Colonic mucosa (tissue), 4 donors: ENCODE measurements around the gene SLC6A6. TPM values are rescaled to one million over a fixed set of nuclear protein-coding genes. Genes with fewer than 3 reads are reported as not detected.

Source experiments
- DNase-seq: peaks from one replicate; pipeline ENCODE4 v3.0.0-alpha.2; 2020
- H3K27ac ChIP-seq: fragments of 200-600 bp; one replicate; pipeline ENCODE4 v1.8.0; 2021
- H3K27me3 ChIP-seq: fragments of 200-600 bp; one replicate; pipeline ENCODE4 v1.8.0; 2021
- H3K36me3 ChIP-seq: fragments of 200-600 bp; one replicate; pipeline ENCODE4 v1.8.0; 2021
- H3K4me1 ChIP-seq: fragments of 200-600 bp; one replicate; pipeline ENCODE4 v1.8.0; 2021; ENCODE audit warnings: mild to moderate bottlenecking
- H3K4me3 ChIP-seq: fragments of 200-600 bp; one replicate; pipeline ENCODE4 v1.8.0; 2021
- H3K9ac ChIP-seq, 2 donors: one replicate each; pipeline ENCODE4 v1.7.0; 2013; ENCODE audit warnings: control low read depth in 2 of 2, low read depth in 2 of 2, low read length in 2 of 2
- H3K9me3 ChIP-seq: fragments of 200-600 bp; one replicate; pipeline ENCODE4 v1.8.0; 2021
- intact Hi-C: fragments of 100-400 bp; cut with DNase I; formaldehyde crosslinking; loops from one replicate; pipeline ENCODE4 v1.14.1; 2022
- total RNA-seq, 2 donors: library from RNA; stranded (reverse); fragmentation: NEBNext Ultra II Directional in 1 of 2; extraction: Animal tissue kit (Norgen Biotek cat#: 25700) in 1 of 2; gene quantifications; one replicate each; pipeline ENCODE4 v1.2.1, GENCODE V29; 2021
- TF ChIP-seq, protein P1 (sequence below): fragments of 200-600 bp; IDR thresholded peaks from one replicate; pipeline ENCODE4 v1.8.0; 2022; ENCODE audit warnings: antibody characterized with exemption, mild to moderate bottlenecking
- donor health status: healthy.
- donor health status: DM: no; HTN: no; CAD: no.
- donor health status: DM: no; HTN: no; CAD: no.

SLC6A6 gene
- total RNA-seq, 2 donors from 2014 or later, result 7.2 to 13.0 TPM

DNA sequence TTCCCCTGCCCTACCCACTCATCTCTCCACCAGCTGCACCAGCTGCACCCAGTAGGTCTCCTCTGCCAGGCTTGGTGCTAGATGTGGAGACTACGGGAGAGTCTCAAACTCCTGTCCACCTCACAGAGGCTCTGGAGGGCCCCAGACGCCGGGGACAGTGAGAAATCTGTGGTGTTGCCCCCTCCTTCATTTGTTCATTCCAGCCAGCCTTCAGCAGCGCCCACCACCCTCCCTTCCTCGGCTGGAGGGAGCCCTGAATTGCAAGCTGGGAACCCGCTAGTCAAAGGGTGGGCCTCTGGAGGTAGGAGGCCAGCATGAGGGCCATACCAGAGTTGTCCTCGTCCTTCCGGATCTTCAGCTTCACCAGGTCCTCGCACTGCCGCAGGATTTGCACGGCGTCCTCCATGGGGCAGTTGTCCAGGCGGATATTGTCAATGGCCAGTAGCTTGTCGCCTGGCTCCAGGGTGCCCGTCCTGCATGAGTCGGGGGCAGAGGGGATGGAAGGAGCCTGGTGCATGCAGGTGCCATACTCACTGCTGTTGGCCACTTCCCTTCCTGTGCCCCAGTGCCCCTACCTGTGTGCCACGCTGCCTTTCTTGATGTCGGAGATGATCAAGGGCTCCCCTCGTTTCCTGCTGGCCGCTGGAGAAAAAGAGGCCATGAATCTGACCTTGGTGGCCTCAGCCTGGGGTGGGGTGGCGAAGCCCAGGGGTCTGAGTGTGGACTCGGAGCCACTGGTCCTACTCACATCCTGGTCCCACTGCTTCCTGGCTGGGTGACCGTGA, 108.6 kb downstream of the SLC6A6 start:
- no peak for DNase-seq

DNA sequence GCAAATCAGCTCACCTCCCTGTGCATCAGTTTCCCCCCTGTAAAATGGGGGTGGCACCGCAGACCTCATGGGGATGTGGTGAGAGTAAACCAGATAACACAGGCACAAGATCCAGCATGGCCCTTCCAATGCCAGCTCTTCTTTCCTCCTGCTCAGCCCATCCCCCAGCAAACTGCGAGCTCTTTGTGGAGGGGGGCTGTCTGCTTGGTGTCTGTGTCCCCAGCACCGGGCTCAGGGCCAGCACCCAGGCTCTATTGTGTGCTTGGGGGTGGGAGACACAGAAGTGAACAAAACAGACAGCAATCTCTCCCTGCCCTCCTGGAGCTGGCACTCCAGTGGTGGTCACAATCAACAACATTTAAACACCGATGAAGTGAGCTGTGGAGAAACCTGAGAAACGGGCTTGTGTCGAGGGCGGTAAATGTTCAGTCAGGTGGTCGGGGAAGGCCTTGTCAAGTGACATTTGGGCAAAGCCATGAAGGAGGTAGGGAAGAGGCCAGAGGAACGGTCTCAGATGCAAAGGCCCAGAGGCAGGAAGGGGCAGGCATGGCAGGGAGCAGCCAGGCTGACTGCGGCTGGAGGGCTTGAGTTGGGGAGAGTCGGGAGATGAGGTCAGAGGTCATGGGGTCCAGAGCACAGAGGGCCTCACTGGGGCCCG, 109.3 kb downstream of the SLC6A6 start:
- Histone ChIP-seq H3K36me3 (no peaks in the 10 kb centered on the region), H3K4me3 (no peak overlapping the region), H3K27me3 (no peaks in the 10 kb centered on the region), H3K9me3 (no peaks in the 10 kb centered on the region), H3K9ac (no peak overlapping the region), H3K27ac (no peak overlapping the region), H3K4me1 (no peaks in the 10 kb centered on the region)
- intact Hi-C loops, result loop anchor here (10.0 kb wide), 1 partner anchor 273 kb away; no protein-coding TSS in a partner anchor
- DNase-seq, result no peak
- TF ChIP-seq, protein P1, sequence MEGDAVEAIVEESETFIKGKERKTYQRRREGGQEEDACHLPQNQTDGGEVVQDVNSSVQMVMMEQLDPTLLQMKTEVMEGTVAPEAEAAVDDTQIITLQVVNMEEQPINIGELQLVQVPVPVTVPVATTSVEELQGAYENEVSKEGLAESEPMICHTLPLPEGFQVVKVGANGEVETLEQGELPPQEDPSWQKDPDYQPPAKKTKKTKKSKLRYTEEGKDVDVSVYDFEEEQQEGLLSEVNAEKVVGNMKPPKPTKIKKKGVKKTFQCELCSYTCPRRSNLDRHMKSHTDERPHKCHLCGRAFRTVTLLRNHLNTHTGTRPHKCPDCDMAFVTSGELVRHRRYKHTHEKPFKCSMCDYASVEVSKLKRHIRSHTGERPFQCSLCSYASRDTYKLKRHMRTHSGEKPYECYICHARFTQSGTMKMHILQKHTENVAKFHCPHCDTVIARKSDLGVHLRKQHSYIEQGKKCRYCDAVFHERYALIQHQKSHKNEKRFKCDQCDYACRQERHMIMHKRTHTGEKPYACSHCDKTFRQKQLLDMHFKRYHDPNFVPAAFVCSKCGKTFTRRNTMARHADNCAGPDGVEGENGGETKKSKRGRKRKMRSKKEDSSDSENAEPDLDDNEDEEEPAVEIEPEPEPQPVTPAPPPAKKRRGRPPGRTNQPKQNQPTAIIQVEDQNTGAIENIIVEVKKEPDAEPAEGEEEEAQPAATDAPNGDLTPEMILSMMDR, result no peak

More for the DNA sequence above, 108.6 kb downstream of the SLC6A6 start:
- H3K27ac ChIP-seq, result no peak overlapping the region
- no peak overlapping the region for H3K9ac ChIP-seq
- TF ChIP-seq, protein P1, result no peak
- intact Hi-C loops, result loop anchor here (10.0 kb wide), 1 partner anchor 274 kb away; no protein-coding TSS in a partner anchor
- H3K36me3 ChIP-seq, result no peaks in the 10 kb centered on the region
- H3K4me1 ChIP-seq, result no peaks in the 10 kb centered on the region
- H3K4me3 ChIP-seq, result no peak overlapping the region
- no peaks in the 10 kb centered on the region for H3K9me3 ChIP-seq
- H3K27me3 ChIP-seq, result no peaks in the 10 kb centered on the region

DNA sequence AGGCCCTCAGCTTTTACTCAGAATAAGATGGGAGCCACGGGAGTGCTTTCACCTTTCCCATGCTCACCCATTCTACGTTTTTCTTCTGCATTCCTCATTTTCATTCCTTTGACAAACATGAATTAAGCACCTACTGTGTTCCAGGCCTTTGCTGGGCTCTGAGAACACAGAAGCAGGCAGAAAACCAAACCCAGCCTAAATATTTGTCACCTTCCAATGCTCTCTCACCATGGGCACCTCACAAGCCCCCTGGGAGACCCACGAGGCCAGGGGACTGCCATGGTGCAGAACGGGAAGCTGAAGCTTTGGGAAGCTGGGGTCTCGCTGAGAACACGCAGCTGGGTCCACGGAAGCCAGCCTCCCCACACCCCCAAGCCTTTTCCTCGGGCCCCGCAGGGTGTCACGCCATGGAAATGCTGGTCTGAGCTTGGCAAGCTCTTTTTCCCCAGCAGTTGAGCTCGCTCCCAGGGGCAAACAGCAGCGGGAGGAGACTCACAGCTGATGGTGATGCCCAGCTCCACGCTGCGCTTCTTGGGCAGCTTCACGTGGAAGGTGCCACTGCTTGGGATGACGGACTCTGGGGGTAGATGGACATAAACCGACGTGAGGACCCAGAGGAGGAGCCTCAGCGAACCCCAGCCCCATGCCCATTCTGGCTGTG, 110.0 kb downstream of the SLC6A6 start:
- H3K27ac ChIP-seq, result no peak overlapping the region
- intact Hi-C loops, result loop anchor here (10.0 kb wide), 1 partner anchor 272 kb away; no protein-coding TSS in a partner anchor
- no peaks in the 10 kb centered on the region for H3K4me1 ChIP-seq
- H3K9ac ChIP-seq, result no peak overlapping the region
- H3K27me3 ChIP-seq, result no peaks in the 10 kb centered on the region
- no peaks in the 10 kb centered on the region for H3K36me3 ChIP-seq
- H3K9me3 ChIP-seq, result no peaks in the 10 kb centered on the region
- H3K4me3 ChIP-seq, result no peak overlapping the region
- no peak for DNase-seq
- TF ChIP-seq, protein P1, result no peak

DNA sequence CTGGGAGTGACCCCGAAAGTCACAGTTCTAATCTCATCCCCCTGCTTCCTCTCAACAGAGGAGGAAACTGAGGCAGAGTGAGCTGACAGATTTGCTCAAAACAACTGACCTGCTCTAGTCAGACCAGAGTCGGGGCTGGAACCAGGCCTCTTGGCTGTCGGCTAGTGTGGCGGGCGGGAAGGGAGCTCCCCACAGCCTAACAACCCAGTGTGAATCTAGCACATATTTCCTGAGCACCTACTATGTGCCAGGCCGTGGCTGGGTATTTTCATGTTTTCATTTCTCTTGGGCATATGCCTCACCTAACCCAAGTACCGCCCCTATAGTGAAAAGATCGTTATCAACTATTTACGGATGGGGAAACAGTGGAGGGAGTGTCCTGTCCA, 110.5 kb downstream of the SLC6A6 start:
- intact Hi-C loops, result loop anchor here (10.0 kb wide), 1 partner anchor 272 kb away; no protein-coding TSS in a partner anchor
- TF ChIP-seq, protein P1, result no peak
- H3K27me3 ChIP-seq, result no peaks in the 10 kb centered on the region
- no peaks in the 10 kb centered on the region for H3K36me3 ChIP-seq
- no peak overlapping the region for H3K27ac ChIP-seq
- no peak overlapping the region for H3K4me3 ChIP-seq
- no peaks in the 10 kb centered on the region for H3K4me1 ChIP-seq
- no peak overlapping the region for H3K9ac ChIP-seq
- H3K9me3 ChIP-seq, result no peaks in the 10 kb centered on the region
- DNase-seq, result no peak

DNA sequence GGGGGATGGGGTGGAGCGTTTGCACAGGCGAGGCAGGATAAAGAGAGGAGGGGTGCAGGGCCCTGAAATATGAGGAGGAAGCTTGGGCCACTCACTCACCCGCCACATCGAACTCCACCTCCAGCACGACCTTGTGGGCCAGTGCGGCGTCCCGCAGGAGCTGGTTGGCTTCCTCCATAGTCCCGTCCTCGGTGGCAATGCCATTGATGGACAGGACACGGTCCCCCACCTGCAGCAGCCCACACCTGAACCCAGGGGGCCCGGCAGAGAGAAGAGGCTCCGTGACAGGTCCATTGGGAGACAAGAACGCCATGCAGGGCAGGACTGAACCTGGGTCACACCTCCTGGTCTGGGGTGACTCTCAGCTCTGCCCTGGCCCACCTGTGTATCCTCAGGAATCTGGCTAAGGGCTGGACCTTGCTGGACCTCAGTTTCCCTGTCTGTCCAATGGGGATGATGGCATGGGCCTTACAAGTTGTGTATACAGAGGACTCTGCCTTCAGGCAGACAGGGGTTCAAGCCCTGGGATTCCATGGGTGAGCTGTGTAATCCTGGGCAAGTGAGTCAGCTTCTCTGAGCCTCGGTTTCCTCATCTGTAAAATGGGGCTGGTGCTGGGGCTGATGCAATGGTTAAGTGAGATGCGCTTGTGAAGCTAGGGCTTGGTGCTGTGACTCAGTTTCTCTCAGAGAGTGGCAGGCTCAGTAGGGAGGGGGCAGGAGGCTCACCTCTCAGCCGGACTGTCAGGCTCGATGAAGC, 111.3 kb downstream of the SLC6A6 start:
- H3K36me3 ChIP-seq, result no peaks in the 10 kb centered on the region
- H3K9ac ChIP-seq, result no peak overlapping the region
- DNase-seq, result no peak
- no peak overlapping the region for H3K4me3 ChIP-seq
- intact Hi-C loops, result loop anchor here (10.0 kb wide), 1 partner anchor 271 kb away; no protein-coding TSS in a partner anchor
- TF ChIP-seq, protein P1, result no peak
- no peaks in the 10 kb centered on the region for H3K27me3 ChIP-seq
- no peaks in the 10 kb centered on the region for H3K9me3 ChIP-seq
- H3K27ac ChIP-seq, result no peak overlapping the region
- H3K4me1 ChIP-seq, result no peaks in the 10 kb centered on the region
